Measurements from ENCODE around the gene SLIT3. TPM values are rescaled to one million over a fixed set of nuclear protein-coding genes. Genes with fewer than 3 reads are reported as not detected.
A peak's percentile ranks its signal among the peaks of the same experiment; 100 is the strongest.

Gene SLIT3
- total RNA-seq, 1 donor from 2014 or later = 3.2 TPM

DNA sequence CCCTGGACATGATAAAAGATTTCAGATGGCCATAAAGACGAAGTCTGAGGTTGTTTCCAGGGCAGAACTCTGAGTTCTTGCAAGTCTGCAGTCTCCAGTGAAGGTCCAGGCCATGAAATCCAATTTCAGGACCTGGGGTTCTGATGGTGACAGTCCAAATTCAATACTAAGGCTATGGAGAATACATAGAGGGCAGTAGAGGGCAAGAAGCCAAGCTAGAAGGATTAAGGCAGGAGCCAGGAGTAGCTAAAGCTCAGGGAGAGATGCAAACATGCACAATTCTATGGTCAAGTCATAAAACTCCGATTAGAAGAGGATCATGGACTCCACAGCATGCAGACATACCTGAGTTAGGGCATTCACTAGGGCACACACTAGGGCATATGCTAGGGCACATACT, 11.4 kb downstream of the SLIT3 start:
- TF ChIP-seq, protein P1, sequence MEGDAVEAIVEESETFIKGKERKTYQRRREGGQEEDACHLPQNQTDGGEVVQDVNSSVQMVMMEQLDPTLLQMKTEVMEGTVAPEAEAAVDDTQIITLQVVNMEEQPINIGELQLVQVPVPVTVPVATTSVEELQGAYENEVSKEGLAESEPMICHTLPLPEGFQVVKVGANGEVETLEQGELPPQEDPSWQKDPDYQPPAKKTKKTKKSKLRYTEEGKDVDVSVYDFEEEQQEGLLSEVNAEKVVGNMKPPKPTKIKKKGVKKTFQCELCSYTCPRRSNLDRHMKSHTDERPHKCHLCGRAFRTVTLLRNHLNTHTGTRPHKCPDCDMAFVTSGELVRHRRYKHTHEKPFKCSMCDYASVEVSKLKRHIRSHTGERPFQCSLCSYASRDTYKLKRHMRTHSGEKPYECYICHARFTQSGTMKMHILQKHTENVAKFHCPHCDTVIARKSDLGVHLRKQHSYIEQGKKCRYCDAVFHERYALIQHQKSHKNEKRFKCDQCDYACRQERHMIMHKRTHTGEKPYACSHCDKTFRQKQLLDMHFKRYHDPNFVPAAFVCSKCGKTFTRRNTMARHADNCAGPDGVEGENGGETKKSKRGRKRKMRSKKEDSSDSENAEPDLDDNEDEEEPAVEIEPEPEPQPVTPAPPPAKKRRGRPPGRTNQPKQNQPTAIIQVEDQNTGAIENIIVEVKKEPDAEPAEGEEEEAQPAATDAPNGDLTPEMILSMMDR (IDR thresholded peaks at IDR 0.05; ENCODE audit: unreplicated experiment) = no peak
- no peak for DNase-seq (ENCODE audit: low spot score)
- Mint-ChIP-seq H3K4me1 (ENCODE audit: unreplicated experiment) (no peaks in the 10 kb centered on the region), H3K27me3 (ENCODE audit: unreplicated experiment) (no peaks in the 10 kb centered on the region), H3K36me3 (ENCODE audit: low read depth, unreplicated experiment) (no peaks in the 10 kb centered on the region), H3K27ac (ENCODE audit: unreplicated experiment) (peak overlapping the region; percentile 32), H3K4me3 (ENCODE audit: unreplicated experiment) (no peak overlapping the region), H3K9me3 (ENCODE audit: unreplicated experiment) (no peaks in the 10 kb centered on the region)

DNA sequence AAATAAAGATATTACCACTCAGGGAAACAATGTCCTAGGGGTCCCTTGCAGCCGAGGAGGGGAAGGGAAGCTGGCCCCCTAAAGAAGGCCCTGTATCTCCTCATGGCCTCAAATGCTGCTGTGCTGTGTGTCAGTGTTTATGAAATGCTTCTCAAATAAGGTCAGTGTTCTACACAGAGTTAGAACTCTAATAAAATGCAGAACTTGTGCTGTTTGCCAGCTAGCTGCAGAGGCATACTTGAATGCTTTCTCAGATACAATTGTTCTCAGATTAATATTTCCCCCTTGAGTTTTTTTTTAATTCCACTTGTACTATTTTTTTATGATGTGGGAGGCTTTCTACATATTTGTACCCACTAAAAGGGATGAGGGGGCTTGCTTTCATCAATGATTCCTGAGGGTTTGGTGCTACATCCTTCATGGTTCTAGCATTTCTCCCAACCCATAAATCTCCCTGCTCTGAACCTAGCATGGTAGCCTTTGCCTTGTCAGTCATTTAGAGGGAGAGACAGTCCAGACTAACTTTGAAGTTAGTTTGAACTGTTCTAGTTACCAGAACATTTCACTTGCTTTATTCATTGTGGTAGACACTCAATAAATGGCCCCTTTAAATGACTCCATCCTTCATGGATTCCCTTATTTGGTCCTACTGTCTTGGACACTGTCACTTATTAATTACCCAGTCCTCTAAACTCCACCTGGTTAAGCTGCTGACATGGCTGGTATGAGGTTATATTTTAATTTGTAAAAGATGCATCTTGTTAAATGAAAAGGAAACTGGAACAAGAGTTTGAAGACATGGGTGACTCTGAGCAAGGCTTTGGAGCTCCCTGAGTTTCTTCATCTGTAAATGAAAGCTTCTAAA, 12.6 kb downstream of the SLIT3 start:
- no peak overlapping the region for H3K27ac Mint-ChIP-seq (ENCODE audit: unreplicated experiment)
- no peak overlapping the region for H3K4me3 Mint-ChIP-seq (ENCODE audit: unreplicated experiment)
- DNase-seq (ENCODE audit: low spot score) = no peak
- H3K9me3 Mint-ChIP-seq (ENCODE audit: unreplicated experiment) = no peaks in the 10 kb centered on the region
- TF ChIP-seq, protein P1 (IDR thresholded peaks at IDR 0.05; ENCODE audit: unreplicated experiment) = no peak
- no peaks in the 10 kb centered on the region for H3K4me1 Mint-ChIP-seq (ENCODE audit: unreplicated experiment)
- H3K36me3 Mint-ChIP-seq (ENCODE audit: low read depth, unreplicated experiment) = no peaks in the 10 kb centered on the region
- H3K27me3 Mint-ChIP-seq (ENCODE audit: unreplicated experiment) = no peaks in the 10 kb centered on the region

- no peaks in the 10 kb centered on the region for H3K9me3 Mint-ChIP-seq (ENCODE audit: unreplicated experiment)
Measured at GRCh38 chr5:169287529-169287928, 13.4 kb downstream of the SLIT3 start.

GRCh38 chr5:169286572-169287300, 14.2 kb downstream of the SLIT3 start:
- Mint-ChIP-seq H3K4me1 (ENCODE audit: unreplicated experiment) (no peaks in the 10 kb centered on the region), H3K27me3 (ENCODE audit: unreplicated experiment) (no peaks in the 10 kb centered on the region), H3K4me3 (ENCODE audit: unreplicated experiment) (no peak overlapping the region), H3K27ac (ENCODE audit: unreplicated experiment) (no peak overlapping the region), H3K36me3 (ENCODE audit: low read depth, unreplicated experiment) (no peaks in the 10 kb centered on the region), H3K9me3 (ENCODE audit: unreplicated experiment) (no peaks in the 10 kb centered on the region)
- TF ChIP-seq, protein P1 (IDR thresholded peaks at IDR 0.05; ENCODE audit: unreplicated experiment) = no peak
- DNase-seq (ENCODE audit: low spot score) = no peak

More at GRCh38 chr5:169287529-169287928, 13.4 kb downstream of the SLIT3 start:
- DNase-seq (ENCODE audit: low spot score) = no peak
- TF ChIP-seq, protein P1 (IDR thresholded peaks at IDR 0.05; ENCODE audit: unreplicated experiment) = no peak
- H3K4me1 Mint-ChIP-seq (ENCODE audit: unreplicated experiment) = no peaks in the 10 kb centered on the region
- H3K27ac Mint-ChIP-seq (ENCODE audit: unreplicated experiment) = no peak overlapping the region
- H3K27me3 Mint-ChIP-seq (ENCODE audit: unreplicated experiment) = no peaks in the 10 kb centered on the region
- no peak overlapping the region for H3K4me3 Mint-ChIP-seq (ENCODE audit: unreplicated experiment)
- H3K36me3 Mint-ChIP-seq (ENCODE audit: low read depth, unreplicated experiment) = no peaks in the 10 kb centered on the region

GRCh38 chr5:169283887-169284286, 17.1 kb downstream of the SLIT3 start:
- DNase-seq (ENCODE audit: low spot score) = no peak
- no peak overlapping the region for H3K4me3 Mint-ChIP-seq (ENCODE audit: unreplicated experiment)
- TF ChIP-seq, protein P1 (IDR thresholded peaks at IDR 0.05; ENCODE audit: unreplicated experiment) = no peak
- no peaks in the 10 kb centered on the region for H3K4me1 Mint-ChIP-seq (ENCODE audit: unreplicated experiment)
- H3K9me3 Mint-ChIP-seq (ENCODE audit: unreplicated experiment) = no peaks in the 10 kb centered on the region
- no peaks in the 10 kb centered on the region for H3K27me3 Mint-ChIP-seq (ENCODE audit: unreplicated experiment)
- no peaks in the 10 kb centered on the region for H3K36me3 Mint-ChIP-seq (ENCODE audit: low read depth, unreplicated experiment)
- no peak overlapping the region for H3K27ac Mint-ChIP-seq (ENCODE audit: unreplicated experiment)
